Measurements from ENCODE around the gene TACC2.
"Not testable (repeated sequence)": the region's sequence is repeated elsewhere in the genome, so short reads cannot be mapped to it uniquely, and the experiment has no call there.

The TACC2 gene

DNA sequence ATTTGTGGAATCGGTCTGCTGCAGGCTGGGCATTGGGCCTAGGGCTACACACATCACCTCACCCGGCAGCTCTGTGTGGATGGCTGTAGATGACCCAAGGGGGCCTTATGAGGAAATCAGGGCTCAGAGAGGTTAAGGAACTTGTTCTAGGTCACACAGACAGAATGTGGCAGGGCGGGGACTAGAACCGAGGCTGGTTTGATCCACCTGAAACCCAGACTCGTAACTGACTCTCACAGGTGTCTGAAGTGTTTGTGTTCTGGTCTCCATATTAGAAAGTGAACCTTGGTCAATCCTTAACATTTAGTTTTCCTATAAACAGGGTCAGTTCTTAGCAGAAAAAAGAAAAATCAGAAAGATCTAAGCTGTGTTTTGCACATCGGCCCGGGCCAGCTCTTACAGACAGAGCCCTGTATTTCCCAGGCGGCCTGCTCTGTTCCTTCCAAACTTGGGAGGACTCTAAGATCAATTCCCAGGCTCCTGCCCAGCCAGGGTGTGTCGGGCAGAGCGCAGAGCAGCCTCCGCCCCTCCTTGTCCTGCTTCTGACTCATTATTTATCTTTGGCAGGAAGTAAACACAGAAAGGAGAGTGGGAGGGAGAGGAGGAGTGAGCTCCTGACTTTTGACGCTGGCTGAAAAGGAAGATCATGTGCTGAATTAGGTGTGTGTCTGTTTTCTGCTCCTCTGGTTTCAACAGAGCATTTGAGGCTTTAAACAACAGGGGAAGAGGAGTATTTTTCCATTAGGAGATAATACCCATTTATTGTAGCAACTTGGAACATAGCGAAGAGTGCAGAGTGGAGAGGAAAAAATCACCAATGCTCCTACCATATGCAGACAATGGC, 74.1 kb downstream of the TACC2 start:
- peak; percentile 71 for DNase-seq

DNA sequence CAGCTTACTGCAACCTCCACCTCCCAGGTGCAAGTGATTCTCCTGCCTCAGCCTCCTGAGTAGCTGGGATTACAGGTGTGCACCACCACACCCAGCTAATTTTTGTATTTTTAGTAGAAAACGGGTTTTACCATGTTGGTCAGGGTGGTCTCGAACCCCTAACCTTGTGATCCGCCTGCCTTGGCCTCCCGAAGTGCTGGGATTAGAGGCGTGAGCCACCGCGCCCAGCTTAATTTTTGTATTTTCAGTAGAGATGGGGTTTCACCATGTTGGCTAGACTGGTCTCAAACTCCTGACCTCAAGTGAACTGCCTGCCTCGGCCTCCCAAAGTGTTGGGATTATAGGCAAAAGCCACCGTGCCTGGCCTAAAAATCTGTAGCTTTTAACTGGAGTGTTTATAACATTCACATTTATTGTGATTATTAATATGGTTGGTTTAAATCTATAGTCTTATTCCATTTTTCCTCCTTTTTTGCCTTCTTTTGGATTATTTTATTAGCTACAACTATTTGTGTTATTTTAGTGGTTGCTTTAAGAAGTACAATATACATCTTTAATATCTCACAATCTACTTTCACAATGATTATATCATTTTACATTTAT, 77.5 kb downstream of the TACC2 start:
- DNase-seq, result not testable (repeated sequence)

- DNase-seq, result no peak
Measured at GRCh38 chr10:122068844-122069243, 79.9 kb downstream of the TACC2 start.

- no peak for DNase-seq
Measured at GRCh38 chr10:122072491-122072890, 83.5 kb downstream of the TACC2 start.

DNA sequence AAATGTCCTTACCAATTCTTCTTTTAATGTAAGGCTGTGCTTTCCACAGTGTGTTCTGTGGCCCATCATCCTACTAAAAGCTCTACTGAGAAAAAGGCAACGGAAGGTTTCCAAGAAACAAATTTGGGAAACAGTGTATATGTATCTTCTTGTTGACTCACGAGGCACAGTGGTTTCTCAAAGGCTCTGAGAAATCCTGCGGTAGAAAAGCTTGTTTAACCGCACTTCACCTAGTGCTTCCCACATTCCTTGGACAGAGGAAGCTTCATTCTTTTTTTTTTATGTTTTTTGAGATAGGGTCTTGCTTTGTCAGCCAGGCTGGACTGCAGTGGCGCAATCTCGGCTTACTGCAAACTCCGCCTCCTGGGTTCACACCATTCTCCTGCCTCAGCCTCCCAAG, 84.5 kb downstream of the TACC2 start:
- DNase-seq, result no peak

DNA sequence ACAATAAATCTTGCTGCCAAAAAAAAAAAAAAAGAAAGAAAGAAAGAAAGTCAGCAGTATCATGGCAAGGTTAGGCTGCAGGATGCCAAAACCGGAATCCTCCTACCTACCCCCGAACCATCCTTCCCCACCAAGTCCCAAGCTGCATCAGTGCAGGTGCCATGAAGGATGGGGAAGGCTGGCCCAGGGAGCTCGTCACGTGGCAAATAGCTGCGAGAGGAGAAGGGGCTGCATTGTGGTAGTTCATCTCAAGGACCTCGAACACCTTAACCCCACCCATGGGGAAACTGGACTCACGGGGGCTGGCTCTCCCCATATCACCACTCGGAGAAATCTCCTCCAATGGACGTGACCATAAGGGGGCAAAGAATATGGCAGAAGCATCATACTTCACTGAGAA, 86.2 kb downstream of the TACC2 start:
- DNase-seq, result no peak

GRCh38 chr10:122075876-122076275, 86.9 kb downstream of the TACC2 start:
- DNase-seq, result not testable (repeated sequence)

DNA sequence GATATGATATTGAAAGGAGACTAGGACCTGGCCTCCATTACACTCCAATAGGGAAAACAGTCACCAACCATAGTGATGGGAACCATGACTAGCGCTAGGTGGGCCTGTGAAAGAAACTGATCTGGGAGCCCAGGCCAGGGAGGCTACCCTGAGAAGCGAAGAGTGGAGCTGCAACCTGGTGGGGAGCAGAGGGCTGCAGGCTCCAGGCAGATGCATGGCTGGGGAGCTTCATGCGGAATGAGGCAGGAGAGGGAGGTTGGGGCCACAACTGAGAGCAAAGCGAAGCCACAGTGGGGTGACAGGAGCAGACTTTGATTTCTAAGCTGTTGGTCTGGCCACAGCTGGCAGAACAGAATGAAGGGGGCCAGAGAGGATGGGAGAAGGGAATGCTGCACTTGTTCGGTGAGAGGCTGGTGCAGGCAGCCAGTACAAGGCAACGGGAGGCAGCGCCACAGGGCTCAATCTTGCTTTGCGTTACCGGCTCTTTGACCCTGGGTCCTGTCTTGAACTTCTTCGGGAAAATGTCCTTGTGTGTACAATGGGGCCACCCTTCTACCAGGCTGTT, 88.4 kb downstream of the TACC2 start:
- no peak for DNase-seq

GRCh38 chr10:122078326-122078725, 89.4 kb downstream of the TACC2 start:
- no peak for DNase-seq

DNA sequence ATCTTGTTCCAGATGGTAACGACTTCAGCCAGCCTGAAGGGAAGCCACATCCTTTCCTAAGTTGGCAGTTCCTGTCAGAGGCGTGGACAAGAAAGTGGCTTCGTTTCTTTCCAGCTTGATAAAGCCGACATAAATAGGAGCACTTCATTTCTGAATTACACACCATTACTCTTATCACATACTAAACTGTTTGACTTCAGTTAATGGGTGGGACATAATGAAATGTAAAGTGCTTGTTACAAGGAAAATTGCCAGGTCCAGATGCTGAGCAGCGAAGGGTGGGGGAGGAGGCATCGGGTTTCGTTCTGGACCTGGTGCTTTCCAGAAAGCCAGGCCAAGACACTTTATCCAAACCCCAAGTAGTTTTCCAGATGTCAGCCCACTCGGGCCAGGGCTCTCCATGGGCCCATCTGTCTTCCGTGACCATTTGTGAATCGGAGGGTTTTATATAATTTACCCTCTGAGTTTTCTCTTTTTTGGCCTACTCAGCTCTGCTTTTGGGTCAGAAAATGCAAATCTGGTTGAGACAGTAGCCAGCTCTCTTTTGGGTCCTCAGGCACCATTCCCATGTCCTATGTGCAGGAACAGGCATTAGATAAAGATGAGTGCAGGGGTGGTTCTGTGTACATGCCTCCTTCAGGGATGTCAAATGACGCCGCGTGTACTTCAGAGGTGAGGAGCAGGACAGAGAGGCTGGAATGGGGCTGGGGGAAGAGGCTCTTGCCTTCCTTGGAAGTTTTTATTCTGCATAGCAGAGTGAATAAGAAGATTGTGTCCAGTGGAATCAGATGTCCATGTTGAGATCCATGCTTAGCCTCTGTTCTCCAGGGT, 90.2 kb downstream of the TACC2 start:
- peak; percentile 33 for DNase-seq

DNA sequence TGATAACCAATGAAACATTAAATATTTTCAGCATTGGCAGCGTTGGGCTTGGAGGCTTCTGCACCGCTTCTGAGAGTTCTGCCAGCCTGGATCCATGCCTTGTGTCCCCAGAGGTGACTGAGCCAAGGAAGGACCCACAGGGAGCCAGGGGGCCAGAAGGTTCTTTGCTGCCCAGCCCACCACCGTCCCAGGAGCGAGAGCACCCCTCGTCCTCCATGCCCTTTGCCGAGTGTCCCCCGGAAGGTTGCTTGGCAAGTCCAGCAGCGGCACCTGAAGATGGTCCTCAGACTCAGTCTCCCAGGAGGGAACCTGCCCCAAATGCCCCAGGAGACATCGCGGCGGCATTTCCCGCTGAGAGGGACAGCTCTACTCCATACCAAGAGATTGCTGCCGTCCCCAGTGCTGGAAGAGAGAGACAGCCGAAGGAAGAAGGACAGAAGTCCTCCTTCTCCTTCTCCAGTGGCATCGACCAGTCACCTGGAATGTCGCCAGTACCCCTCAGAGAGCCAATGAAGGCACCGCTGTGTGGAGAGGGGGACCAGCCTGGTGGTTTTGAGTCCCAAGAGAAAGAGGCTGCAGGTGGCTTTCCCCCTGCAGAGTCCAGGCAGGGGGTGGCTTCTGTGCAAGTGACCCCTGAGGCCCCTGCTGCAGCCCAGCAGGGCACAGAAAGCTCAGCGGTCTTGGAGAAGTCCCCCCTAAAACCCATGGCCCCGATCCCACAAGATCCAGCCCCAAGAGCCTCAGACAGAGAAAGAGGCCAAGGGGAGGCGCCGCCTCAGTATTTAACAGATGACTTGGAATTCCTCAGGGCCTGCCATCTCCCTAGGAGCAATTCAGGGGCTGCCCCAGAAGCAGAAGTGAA, 93.9 kb downstream of the TACC2 start:
- DNase-seq, result no peak

GRCh38 chr10:122083478-122084025, 94.6 kb downstream of the TACC2 start:
- DNase-seq, result no peak

- no peak for DNase-seq
Measured at GRCh38 chr10:122084286-122085041, 95.5 kb downstream of the TACC2 start.

DNA sequence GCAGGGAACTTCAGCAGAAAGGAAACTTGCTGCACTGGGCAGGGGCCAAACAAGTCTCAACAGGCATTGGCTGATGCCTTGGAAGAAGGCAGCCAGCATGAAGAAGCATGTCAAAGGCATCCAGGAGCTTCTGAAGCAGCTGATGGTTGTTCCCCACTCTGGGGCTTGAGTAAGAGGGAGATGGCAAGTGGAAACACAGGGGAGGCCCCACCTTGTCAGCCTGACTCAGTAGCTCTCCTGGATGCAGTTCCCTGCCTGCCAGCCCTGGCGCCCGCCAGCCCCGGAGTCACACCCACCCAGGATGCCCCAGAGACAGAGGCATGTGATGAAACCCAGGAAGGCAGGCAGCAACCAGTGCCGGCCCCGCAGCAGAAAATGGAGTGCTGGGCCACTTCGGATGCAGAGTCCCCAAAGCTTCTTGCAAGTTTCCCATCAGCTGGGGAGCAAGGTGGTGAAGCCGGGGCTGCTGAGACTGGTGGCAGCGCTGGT, 96.5 kb downstream of the TACC2 start:
- DNase-seq, result no peak

- DNase-seq, result no peak
Measured at GRCh38 chr10:122086416-122087240, 97.7 kb downstream of the TACC2 start.

DNA sequence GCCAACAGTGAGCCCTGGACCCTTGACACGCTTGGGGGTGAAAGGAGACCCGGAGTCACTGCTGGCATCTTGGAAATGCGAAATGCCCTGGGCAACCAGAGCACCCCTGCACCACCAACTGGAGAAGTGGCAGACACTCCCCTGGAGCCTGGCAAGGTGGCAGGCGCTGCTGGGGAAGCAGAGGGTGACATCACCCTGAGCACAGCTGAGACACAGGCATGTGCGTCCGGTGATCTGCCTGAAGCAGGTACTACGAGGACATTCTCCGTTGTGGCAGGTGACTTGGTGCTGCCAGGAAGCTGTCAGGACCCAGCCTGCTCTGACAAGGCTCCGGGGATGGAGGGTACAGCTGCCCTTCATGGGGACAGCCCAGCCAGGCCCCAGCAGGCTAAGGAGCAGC, 98.5 kb downstream of the TACC2 start:
- DNase-seq, result no peak

GRCh38 chr10:122089311-122090017, 100.5 kb downstream of the TACC2 start:
- DNase-seq, result no peak

- no peak for DNase-seq
Measured at GRCh38 chr10:122091722-122092121, 102.8 kb downstream of the TACC2 start.

DNA sequence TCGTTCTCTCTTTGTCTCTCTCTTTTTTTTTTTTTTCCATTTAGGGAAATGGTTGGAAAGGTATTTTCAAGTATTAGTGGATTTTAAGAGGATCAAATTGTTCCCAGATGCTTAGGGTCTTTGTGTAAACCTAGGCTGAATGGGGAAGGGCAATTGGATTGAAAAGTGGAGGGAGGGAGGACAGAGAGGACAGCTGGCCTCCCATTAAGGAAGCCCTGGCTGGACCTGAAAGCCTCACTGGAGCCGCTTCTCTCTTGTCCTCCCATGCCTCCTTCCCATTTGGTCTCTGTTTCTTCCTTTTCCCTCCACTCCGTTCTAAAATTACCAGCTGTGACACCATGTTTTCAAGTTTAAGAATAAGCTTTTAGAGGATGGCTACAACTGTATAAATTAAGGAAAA, 104.1 kb downstream of the TACC2 start:
- DNase-seq, result no peak
